ENCODE results near the gene FLVCR2. TPM values are rescaled to one million over a fixed set of nuclear protein-coding genes. Genes with fewer than 3 reads are reported as not detected.

The FLVCR2 gene
- total RNA-seq, 1 experiment from 2014 or later = 6.6 TPM

GRCh38 chr14:75559045-75559444 lies 19.4 kb upstream of the FLVCR2 start (continued):
- no peak for TF ChIP-seq ATF1 (CRISPR knock-in tag; IDR thresholded peaks at IDR 0.05)

GRCh38 chr14:75559451-75560222 lies 18.8 kb upstream of the FLVCR2 start:
- ChIA-PET POLR2A (interaction anchor here (0.6 kb wide), 1 partner anchor 182 kb away, joined by 3 read pairs; no protein-coding TSS in a partner anchor), CTCF (interaction anchor here (0.6 to 3.1 kb wide), 9 partner anchors 18 to 251 kb away, joined by 3 to 87 read pairs (median 13); partner anchors contain the start of genes ERG28 and TTLL5)
- Mint-ChIP-seq H3K27ac (no peak overlapping the region), H3K9me3 (peaks cover 20% of the 10 kb centered on the region), H3K27me3 (ENCODE audit: low read depth) (peaks cover 2% of the 10 kb centered on the region; the same call in 1 of the 2 replicates), H3K4me1 (peaks cover 18% of the 10 kb centered on the region), H3K4me3 (no peak overlapping the region), H3K36me3 (peaks cover 3% of the 10 kb centered on the region; the same call in 1 of the 2 replicates)
- no peak for DNase-seq (ENCODE audit: low spot score)
- ATAC-seq = no peak
- TF ChIP-seq E2F5 (CRISPR knock-in tag; IDR thresholded peaks at IDR 0.05) (no peak), ZNF121 (CRISPR knock-in tag; IDR thresholded peaks at IDR 0.05) (no peak), TEAD4 (CRISPR knock-in tag; IDR thresholded peaks at IDR 0.05) (no peak), FOXP1 (CRISPR knock-in tag; IDR thresholded peaks at IDR 0.05; ENCODE audit: borderline replicate concordance) (no peak), ZBTB43 (CRISPR knock-in tag; IDR thresholded peaks at IDR 0.05) (no peak), KAT7 (CRISPR knock-in tag; IDR thresholded peaks at IDR 0.05; ENCODE audit: borderline replicate concordance) (no peak), FOXJ3 (CRISPR knock-in tag; IDR thresholded peaks at IDR 0.05; ENCODE audit: borderline replicate concordance) (no peak), ZNF219 (CRISPR knock-in tag; IDR thresholded peaks at IDR 0.05; ENCODE audit: borderline replicate concordance) (no peak), ZNF671 (CRISPR knock-in tag; IDR thresholded peaks at IDR 0.05) (no peak), GABPB1 (CRISPR knock-in tag; IDR thresholded peaks at IDR 0.05) (no peak), CTCF (IDR thresholded peaks at IDR 0.05) (no peak)
- TF ChIP-seq, protein P1, sequence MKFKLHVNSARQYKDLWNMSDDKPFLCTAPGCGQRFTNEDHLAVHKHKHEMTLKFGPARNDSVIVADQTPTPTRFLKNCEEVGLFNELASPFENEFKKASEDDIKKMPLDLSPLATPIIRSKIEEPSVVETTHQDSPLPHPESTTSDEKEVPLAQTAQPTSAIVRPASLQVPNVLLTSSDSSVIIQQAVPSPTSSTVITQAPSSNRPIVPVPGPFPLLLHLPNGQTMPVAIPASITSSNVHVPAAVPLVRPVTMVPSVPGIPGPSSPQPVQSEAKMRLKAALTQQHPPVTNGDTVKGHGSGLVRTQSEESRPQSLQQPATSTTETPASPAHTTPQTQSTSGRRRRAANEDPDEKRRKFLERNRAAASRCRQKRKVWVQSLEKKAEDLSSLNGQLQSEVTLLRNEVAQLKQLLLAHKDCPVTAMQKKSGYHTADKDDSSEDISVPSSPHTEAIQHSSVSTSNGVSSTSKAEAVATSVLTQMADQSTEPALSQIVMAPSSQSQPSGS (CRISPR knock-in tag; IDR thresholded peaks at IDR 0.05; ENCODE audit: borderline replicate concordance, low read depth) = no peak
- TF ChIP-seq, protein P2, sequence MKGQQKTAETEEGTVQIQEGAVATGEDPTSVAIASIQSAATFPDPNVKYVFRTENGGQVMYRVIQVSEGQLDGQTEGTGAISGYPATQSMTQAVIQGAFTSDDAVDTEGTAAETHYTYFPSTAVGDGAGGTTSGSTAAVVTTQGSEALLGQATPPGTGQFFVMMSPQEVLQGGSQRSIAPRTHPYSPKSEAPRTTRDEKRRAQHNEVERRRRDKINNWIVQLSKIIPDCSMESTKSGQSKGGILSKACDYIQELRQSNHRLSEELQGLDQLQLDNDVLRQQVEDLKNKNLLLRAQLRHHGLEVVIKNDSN (CRISPR knock-in tag; IDR thresholded peaks at IDR 0.05) = no peak

- POLR2A ChIA-PET = interaction anchor here (0.6 to 1.2 kb wide), 5 partner anchors 17 to 308 kb away, joined by 3 to 6 read pairs (median 3); no protein-coding TSS in a partner anchor
- peaks cover 12% of the 10 kb centered on the region for H3K4me1 Mint-ChIP-seq
- TF ChIP-seq, protein P3, sequence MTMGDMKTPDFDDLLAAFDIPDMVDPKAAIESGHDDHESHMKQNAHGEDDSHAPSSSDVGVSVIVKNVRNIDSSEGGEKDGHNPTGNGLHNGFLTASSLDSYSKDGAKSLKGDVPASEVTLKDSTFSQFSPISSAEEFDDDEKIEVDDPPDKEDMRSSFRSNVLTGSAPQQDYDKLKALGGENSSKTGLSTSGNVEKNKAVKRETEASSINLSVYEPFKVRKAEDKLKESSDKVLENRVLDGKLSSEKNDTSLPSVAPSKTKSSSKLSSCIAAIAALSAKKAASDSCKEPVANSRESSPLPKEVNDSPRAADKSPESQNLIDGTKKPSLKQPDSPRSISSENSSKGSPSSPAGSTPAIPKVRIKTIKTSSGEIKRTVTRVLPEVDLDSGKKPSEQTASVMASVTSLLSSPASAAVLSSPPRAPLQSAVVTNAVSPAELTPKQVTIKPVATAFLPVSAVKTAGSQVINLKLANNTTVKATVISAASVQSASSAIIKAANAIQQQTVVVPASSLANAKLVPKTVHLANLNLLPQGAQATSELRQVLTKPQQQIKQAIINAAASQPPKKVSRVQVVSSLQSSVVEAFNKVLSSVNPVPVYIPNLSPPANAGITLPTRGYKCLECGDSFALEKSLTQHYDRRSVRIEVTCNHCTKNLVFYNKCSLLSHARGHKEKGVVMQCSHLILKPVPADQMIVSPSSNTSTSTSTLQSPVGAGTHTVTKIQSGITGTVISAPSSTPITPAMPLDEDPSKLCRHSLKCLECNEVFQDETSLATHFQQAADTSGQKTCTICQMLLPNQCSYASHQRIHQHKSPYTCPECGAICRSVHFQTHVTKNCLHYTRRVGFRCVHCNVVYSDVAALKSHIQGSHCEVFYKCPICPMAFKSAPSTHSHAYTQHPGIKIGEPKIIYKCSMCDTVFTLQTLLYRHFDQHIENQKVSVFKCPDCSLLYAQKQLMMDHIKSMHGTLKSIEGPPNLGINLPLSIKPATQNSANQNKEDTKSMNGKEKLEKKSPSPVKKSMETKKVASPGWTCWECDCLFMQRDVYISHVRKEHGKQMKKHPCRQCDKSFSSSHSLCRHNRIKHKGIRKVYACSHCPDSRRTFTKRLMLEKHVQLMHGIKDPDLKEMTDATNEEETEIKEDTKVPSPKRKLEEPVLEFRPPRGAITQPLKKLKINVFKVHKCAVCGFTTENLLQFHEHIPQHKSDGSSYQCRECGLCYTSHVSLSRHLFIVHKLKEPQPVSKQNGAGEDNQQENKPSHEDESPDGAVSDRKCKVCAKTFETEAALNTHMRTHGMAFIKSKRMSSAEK (CRISPR knock-in tag; IDR thresholded peaks at IDR 0.05; ENCODE audit: borderline replicate concordance) = no peak
- TF ChIP-seq NFE2L1 (CRISPR knock-in tag; IDR thresholded peaks at IDR 0.05) (no peak), ERG (CRISPR knock-in tag; IDR thresholded peaks at IDR 0.05) (no peak), MXD4 (CRISPR knock-in tag; IDR thresholded peaks at IDR 0.05; ENCODE audit: borderline replicate concordance) (no peak), MYBL2 (CRISPR knock-in tag; IDR thresholded peaks at IDR 0.05) (no peak)
Measured at GRCh38 chr14:75561013-75561432, 17.4 kb upstream of the FLVCR2 start.

More at GRCh38 chr14:75561013-75561432, 17.4 kb upstream of the FLVCR2 start:
- DNase-seq (ENCODE audit: low spot score) = peak; percentile 88
- H3K27me3 Mint-ChIP-seq (ENCODE audit: low read depth) = peaks cover 2% of the 10 kb centered on the region; the same call in 1 of the 2 replicates
- ATAC-seq = peak; percentile 99
- H3K9me3 Mint-ChIP-seq = peaks cover 20% of the 10 kb centered on the region
- no peak overlapping the region for H3K4me3 Mint-ChIP-seq
- H3K36me3 Mint-ChIP-seq = peaks cover 3% of the 10 kb centered on the region; the same call in 1 of the 2 replicates
- CTCF ChIA-PET = interaction anchor here (0.6 to 3.1 kb wide), 76 partner anchors 8 to 1492 kb away, joined by 3 to 87 read pairs (median 5); partner anchors contain the start of genes BATF, ERG28, FLVCR2 and TTLL5
- peak overlapping the region; percentile 14; the same call in 1 of the 2 replicates for H3K27ac Mint-ChIP-seq
